GM18873 (cell line): ENCODE measurements around the gene SVIL.

Experiments used
- ATAC-seq: cut with Tn5 transposase; IDR thresholded peaks from one replicate; pipeline ENCODE4 v1.9.1; 2021; ENCODE audit warnings: mild to moderate bottlenecking, moderate library complexity, moderate number of reproducible peaks; ENCODE audit not compliant: unreplicated experiment, low FRiP score

SVIL gene

DNA sequence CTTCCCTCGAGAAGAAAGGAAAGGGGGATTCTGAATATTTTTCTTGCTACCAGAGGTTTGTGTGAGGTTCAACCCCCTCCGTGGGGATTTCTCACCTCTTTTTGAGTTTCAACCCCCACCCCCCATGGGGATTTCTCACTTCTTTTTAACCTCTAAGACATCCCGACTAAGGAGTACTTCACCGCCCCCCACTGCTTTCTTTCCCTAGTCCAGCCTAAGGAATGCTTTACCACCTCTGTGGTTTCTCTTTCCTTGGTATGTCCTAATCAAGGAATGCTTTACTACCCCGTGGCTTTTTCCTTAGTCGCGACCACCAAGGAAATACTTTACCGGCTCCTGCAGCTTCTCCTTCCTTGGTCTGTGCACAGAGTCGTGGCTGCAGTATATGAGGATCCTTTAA lies 196.5 kb downstream of the SVIL start:
- no peak for ATAC-seq

GRCh38 chr10:29437871-29438270 lies 196.9 kb downstream of the SVIL start:
- no peak for ATAC-seq

DNA sequence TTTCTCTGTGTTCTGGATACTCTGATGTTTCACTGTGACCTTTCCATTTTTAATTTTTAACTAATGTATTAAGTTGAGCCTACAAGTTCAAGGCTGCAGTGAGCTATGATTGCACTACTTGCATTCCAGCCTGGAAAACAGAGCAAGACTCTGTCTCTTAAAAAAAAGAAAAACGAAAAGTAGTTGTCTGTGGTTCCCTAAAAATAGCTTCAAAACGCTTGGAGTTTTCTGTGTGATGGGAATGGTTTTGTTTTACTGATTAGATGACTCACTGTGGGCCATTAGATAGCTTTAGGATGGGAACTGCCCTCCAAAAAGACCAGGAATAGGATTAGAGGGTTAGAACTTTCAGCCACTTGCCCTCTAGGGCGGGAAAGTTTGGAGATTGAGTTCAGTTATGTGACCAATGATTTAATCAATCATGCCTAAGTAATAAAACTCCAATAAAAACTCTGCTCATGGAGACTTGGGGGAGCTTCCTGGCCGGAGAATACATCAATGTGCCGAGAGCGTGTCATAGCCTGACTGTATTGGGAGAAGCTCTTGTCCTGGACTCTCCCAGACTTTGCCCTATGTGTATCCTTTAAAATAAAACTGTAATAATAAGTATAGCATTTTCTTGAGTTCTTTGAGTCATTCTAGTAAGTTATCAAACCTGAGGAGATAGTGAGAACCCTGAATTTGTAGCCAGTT lies 198.8 kb downstream of the SVIL start:
- ATAC-seq: no peak

- ATAC-seq: no peak
These were observed 200.7 kb downstream of the SVIL start for GRCh38 chr10:29434111-29434510.

- ATAC-seq: no peak
These were observed 203.1 kb downstream of the SVIL start for GRCh38 chr10:29431711-29432110.

DNA sequence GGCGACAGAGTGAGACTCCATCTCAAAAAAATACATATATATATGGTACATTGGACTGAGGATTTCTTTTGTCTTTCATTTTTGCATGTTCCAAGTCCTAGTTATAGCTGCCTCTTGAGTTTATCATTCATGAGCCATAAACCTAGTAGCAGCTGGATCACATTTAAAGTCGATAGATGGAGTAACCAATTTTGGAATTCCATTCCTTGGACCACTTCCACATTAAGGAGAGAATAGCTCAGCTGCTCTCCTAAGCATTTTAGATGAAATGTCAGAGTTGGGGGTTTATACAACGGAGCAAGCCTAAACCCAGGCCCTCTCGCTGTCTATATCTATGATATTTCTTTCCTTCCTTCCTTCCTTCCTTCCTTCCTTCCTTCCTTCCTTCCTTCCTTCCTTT lies 204.7 kb downstream of the SVIL start:
- no peak for ATAC-seq

DNA sequence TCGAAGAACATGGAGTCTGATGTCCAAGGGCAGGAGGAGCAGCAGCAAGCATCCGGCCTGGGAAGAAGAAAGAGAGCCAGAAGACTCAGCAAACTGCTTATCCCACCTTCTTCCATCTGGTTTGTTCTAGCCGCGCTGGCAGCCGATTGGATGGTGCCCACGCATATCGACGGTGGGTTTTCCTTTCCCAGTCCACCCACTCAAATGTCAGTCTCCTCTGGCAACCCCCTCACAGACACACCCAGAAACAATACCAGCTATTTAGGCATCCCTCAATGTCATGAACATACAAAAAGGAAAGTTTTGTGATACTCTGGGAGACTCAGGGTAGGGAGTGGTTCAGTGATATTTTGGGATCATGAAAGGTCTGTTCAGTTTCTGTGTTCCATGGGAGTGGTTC lies 206.3 kb downstream of the SVIL start:
- ATAC-seq: no peak

- no peak for ATAC-seq
These were observed 207.1 kb downstream of the SVIL start for GRCh38 chr10:29427667-29428066.

- no peak for ATAC-seq
These were observed 208.4 kb downstream of the SVIL start for GRCh38 chr10:29426420-29426819.

DNA sequence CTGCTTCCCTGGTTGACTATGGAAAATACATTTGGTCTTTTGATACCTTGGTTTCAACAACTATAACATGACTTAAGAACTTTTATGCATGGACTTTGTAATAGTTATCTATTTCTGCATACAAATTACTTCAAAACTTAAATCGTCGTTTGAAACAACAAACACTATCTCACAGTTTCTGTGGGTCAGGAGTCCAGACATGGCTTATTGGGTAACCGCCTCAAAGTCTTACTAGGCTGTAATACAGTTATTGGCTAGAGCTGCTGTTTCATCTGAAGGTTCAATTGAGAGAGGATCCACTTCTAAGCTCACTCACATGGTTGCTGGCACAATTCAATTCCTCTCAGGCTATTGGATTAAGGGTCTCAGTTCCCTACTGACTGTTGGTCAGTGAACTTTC lies 210.8 kb downstream of the SVIL start:
- ATAC-seq: no peak

DNA sequence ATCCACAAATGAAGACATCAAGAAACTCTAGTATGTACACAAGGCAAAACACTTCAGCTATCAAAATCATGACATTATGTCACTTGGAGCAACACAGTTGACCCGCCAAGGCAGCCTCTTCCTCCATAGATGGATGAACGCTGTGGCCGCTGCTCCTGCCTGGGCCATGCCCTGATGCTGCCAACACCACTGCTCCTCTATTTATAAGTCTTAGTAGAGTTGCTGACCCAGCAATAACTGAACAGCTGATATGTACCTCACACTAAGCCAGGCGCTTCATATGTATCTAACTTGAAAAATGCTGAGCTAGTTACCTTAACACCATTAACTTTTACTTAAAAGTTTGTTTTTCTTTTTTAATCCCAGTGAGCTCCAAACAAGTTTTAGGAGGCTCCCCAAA lies 214.0 kb downstream of the SVIL start:
- ATAC-seq: no peak

DNA sequence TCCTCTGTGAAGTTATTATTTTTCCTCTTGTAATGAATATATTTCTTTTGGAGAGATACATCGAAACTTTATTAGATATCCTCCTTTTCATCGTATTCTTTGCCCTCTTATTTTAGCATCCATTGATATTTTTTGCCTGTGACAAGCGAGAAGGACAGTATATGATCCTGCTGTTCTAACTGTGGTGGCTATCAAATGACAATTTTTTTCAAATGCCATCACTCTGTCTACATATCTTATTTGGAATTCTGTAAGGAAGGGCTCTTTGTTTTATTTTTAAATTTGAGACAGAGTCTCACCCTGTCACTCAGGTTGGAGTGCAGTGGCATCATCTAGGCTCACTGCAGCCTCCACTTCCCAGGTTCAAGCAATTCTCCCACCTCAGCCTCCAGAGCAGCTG lies 217.4 kb downstream of the SVIL start:
- no peak for ATAC-seq

GRCh38 chr10:29415876-29416275 lies 218.9 kb downstream of the SVIL start:
- no peak for ATAC-seq

GRCh38 chr10:29414501-29414900 lies 220.3 kb downstream of the SVIL start:
- ATAC-seq: no peak

DNA sequence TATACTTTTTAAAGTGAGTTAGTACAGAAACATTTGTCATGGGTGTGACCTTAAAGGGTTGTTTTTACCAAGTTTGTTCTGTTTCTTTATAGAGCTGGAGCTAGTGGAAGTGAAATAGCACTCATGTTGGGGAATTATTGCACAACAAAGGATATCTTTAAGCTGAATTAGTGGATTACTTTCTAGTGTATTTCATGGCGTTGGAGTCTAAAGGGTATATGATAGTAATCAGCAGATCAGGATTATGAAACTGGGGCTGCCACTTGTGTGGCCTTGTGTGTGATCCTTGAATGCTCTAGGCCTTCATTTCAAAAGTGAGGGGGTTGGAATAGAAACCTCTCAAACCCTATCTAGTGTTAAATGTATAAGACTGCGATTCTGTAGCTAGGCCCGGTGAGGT lies 222.3 kb downstream of the SVIL start:
- ATAC-seq: no peak

GRCh38 chr10:29411666-29412315 lies 223.0 kb downstream of the SVIL start:
- no peak for ATAC-seq

DNA sequence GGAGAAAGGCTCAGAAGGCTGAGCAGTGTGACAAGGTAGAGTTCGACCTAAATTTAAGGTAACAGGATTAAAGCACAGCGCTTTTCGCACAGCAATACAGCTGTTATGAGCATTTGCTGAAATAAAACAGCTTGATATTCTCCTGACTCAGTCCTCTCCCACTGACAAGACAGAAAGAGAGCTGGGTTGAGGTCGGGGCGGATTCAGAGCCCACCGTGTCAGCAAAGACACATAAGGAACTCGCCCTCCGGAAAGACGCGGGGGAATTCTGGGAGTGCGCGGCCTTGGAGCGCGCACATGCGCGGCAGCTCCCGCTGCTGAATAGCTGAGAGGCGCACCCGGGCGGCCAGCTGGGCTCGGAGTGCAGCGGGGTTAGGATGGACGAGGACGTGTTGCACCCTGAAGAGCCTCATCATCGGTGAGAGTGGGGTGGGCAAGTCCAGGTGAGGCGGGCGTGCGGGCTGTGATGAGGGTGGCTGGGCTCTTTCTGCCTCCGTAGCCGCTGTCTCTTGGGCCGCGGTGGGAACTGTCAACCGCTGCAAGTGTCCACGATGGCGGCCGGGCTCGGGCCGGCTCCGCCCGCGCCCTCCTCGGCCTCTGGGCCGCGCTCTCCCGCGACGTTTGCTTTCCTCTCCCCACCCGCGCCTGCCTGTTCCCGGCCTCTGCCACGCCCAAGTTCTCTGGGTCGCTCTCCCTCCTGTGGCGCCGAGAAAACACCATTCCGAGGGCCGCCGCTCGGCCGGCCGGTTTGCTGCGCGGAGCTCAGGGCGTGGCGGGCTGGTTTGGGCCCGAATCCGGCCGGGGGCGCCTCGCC lies 225.3 kb downstream of the SVIL start:
- ATAC-seq: peak; percentile 60

DNA sequence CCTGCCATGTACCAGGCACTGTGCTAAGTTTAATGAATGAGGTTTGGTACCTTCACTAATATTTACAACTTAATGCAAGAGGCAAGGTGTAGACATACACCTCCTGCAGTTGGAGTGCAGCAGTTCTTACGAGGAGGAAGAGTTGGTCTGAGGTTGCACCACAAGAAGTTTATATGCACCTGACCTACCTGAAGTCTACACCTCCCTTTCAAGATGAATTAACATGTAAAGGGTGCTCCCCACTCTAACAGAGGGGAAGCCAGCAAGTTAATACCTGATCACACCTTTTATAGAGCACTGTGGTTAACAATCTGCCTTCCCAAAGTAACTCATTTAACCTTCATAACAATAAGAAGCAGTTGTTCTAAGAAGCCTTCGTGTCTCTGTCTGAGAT lies 225.9 kb downstream of the SVIL start:
- ATAC-seq: peak; percentile 8
